SK-N-SH (cell line): ENCODE results near the gene TRIM65.

Source experiments
- CTCF ChIP-seq: fragments of 200-600 bp; sonication (generic); IDR thresholded peaks from 2 replicates; pipeline ENCODE4 v1.6.1; 2017; ENCODE audit warnings: antibody characterized with exemption, mild to moderate bottlenecking, moderate library complexity
- TAF1 ChIP-seq: IDR thresholded peaks from 2 replicates; pipeline ENCODE4 v1.6.1; 2012; ENCODE audit warnings: low read depth, mild to moderate bottlenecking, low read length, moderate library complexity, borderline replicate concordance

- TF ChIP-seq TAF1 (no peak), CTCF (no peak)
Measured at GRCh38 chr17:75845933-75846691, 50.6 kb downstream of the TRIM65 start.
